SK-N-SH (cell line): ENCODE results near the gene PDE4D. TPM values are rescaled to one million over a fixed set of nuclear protein-coding genes. Genes with fewer than 3 reads are reported as not detected.

Source experiments
- CTCF ChIA-PET: fragments of 300-600, 350-600 bp; formaldehyde crosslinking; extraction: SDS; loops from one replicate; lab custom pipeline; 2021; lab: Yijun Ruan, JAX
- POLR2A ChIA-PET: fragments of 350-600 bp; sonication (Branson Sonifier 250); formaldehyde crosslinking; extraction: SDS; loops from one replicate; lab custom pipeline; 2020; ENCODE audit warnings: antibody characterized with exemption, inconsistent platforms; lab: Yijun Ruan, JAX
- DNase-seq: peaks from one replicate; pipeline ENCODE4 v3.0.0; 2012
- H2AFZ ChIP-seq: fragments of 200-600 bp; sonication (generic); 2 replicates; pipeline ENCODE4 v1.8.1; 2016; ENCODE audit warnings: antibody characterized with exemption, mild to moderate bottlenecking, low read depth
- H3F3A ChIP-seq: fragments of 200-600 bp; sonication (generic); replicated peaks from 2 replicates; pipeline ENCODE3; 2016; ENCODE audit warnings: antibody characterized with exemption, mild to moderate bottlenecking; ENCODE audit not compliant: insufficient read depth
- H3K27ac ChIP-seq, 2 experiments: fragments of 200-500 bp in 1 of 2; fragments of 200-600 bp in 1 of 2; sonication (Bioruptor generic) in 1 of 2; sonication (generic), shearing (Covaris generic) in 1 of 2; 2 replicates each; pipeline versions ENCODE4 v1.5.1 to v1.6.1; 2014 to 2016; ENCODE audit warnings: low read depth in 2 of 2, inconsistent platforms in 1 of 2, low read length in 1 of 2, mild to moderate bottlenecking in 1 of 2, mixed read lengths in 1 of 2
- H3K27me3 ChIP-seq: fragments of 200-600 bp; sonication (generic), shearing (Covaris generic); 2 replicates; pipeline ENCODE4 v1.6.1; 2016; ENCODE audit warnings: mixed run types; ENCODE audit not compliant: insufficient read depth
- H3K36me3 ChIP-seq, 2 experiments: fragments of 200-500 bp in 1 of 2; fragments of 200-600 bp in 1 of 2; sonication (Bioruptor generic) in 1 of 2; sonication (generic) in 1 of 2; replicated peaks in 1 of 2; 2 replicates each; pipeline versions ENCODE3 to v1.5.1; 2014 to 2016; ENCODE audit warnings: low read length in 1 of 2, mild to moderate bottlenecking in 1 of 2; ENCODE audit not compliant: insufficient read depth in 2 of 2, control insufficient read depth in 1 of 2
- H3K4me1 ChIP-seq, 2 experiments: fragments of 200-500 bp in 1 of 2; fragments of 200-600 bp in 1 of 2; sonication (Bioruptor generic) in 1 of 2; sonication (generic), shearing (Covaris generic) in 1 of 2; 2 replicates each; pipeline versions ENCODE4 v1.5.1 to v1.6.1; 2014 to 2016; ENCODE audit warnings: low read depth in 1 of 2, low read length in 1 of 2, mixed run types in 1 of 2; ENCODE audit not compliant: insufficient read depth in 2 of 2, control insufficient read depth in 1 of 2
- H3K4me2 ChIP-seq: fragments of 200-600 bp; sonication (generic), shearing (Covaris generic); 2 replicates; pipeline ENCODE4 v1.6.1; 2017; ENCODE audit warnings: mixed run types
- H3K4me3 ChIP-seq, 2 experiments: fragments of 200-500 bp in 1 of 2; fragments of 200-600 bp in 1 of 2; sonication (Bioruptor generic) in 1 of 2; sonication (generic), shearing (Covaris generic) in 1 of 2; 2 replicates each; pipeline versions ENCODE4 v1.5.1 to v1.8.1; 2014 to 2016; ENCODE audit warnings: low read depth in 2 of 2, inconsistent platforms in 1 of 2, low read length in 1 of 2, mild to moderate bottlenecking in 1 of 2, mixed read lengths in 1 of 2, moderate library complexity in 1 of 2
- H3K79me2 ChIP-seq: fragments of 200-600 bp; sonication (generic); 2 replicates; pipeline ENCODE4 v1.8.1; 2017; ENCODE audit warnings: mild to moderate bottlenecking; ENCODE audit not compliant: insufficient read depth
- H3K9ac ChIP-seq: fragments of 200-600 bp; sonication (generic); 2 replicates; pipeline ENCODE4 v1.6.1; 2017; ENCODE audit warnings: mixed run types
- H3K9me2 ChIP-seq: fragments of 200-600 bp; sonication (generic); 2 replicates; pipeline ENCODE4 v1.6.1; 2017; ENCODE audit warnings: mixed run types
- H3K9me3 ChIP-seq: fragments of 200-600 bp; sonication (generic); 2 replicates; pipeline ENCODE4 v1.6.1; 2017; ENCODE audit warnings: mixed run types, mild to moderate bottlenecking, moderate library complexity
- H4K20me1 ChIP-seq: fragments of 200-600 bp; sonication (generic); 2 replicates; pipeline ENCODE4 v1.6.1; 2017; ENCODE audit warnings: mild to moderate bottlenecking, mixed run types; ENCODE audit not compliant: insufficient read depth
- EP300 ChIP-seq, 2 experiments: IDR thresholded peaks; 2 replicates each; pipeline versions ENCODE4 v1.4.0 to v1.6.1; 2012; ENCODE audit warnings: borderline replicate concordance in 1 of 2, low read depth in 1 of 2, low read length in 1 of 2
- FOSL2 ChIP-seq: IDR thresholded peaks from 2 replicates; pipeline ENCODE4 v1.4.0; 2012; ENCODE audit warnings: low read depth, mild to moderate bottlenecking, moderate library complexity, borderline replicate concordance
- FOXJ3 ChIP-seq: sonication (generic); formaldehyde crosslinking; IDR thresholded peaks from 2 replicates; pipeline ENCODE4 v1.5.1; 2020; ENCODE audit warnings: mild to moderate bottlenecking, missing genetic modification reagents
- GABPA ChIP-seq: IDR thresholded peaks from 2 replicates; pipeline ENCODE4 v1.4.0; 2012; ENCODE audit warnings: low read depth, mild to moderate bottlenecking
- IRF3 ChIP-seq: fragments of 150-350 bp; IDR thresholded peaks from 2 replicates; pipeline ENCODE4 v1.6.1; 2016; ENCODE audit warnings: mild to moderate bottlenecking, low read depth, low read length
- JUND ChIP-seq: IDR thresholded peaks from 2 replicates; pipeline ENCODE4 v1.4.0; 2012
- MEF2A ChIP-seq: IDR thresholded peaks from 2 replicates; pipeline ENCODE4 v1.4.0; 2012; ENCODE audit warnings: low read depth, borderline replicate concordance
- NFIC ChIP-seq: IDR thresholded peaks from 2 replicates; pipeline ENCODE4 v1.4.0; 2012; ENCODE audit warnings: borderline replicate concordance
- NRF1 ChIP-seq: IDR thresholded peaks from 2 replicates; pipeline ENCODE4 v1.6.1; 2012; ENCODE audit warnings: low read depth, mild to moderate bottlenecking, low read length
- PBX3 ChIP-seq: IDR thresholded peaks from 2 replicates; pipeline ENCODE4; 2012
- POLR2AphosphoS5 ChIP-seq: IDR thresholded peaks from 2 replicates; pipeline ENCODE4 v1.6.1; 2012; ENCODE audit warnings: low read depth, low read length
- RFX5 ChIP-seq: IDR thresholded peaks from 2 replicates; pipeline ENCODE4 v1.6.1; 2012; ENCODE audit warnings: mild to moderate bottlenecking, improper control_type of control experiment, low read length
- RXRA ChIP-seq: IDR thresholded peaks from 2 replicates; pipeline ENCODE4 v1.4.0; 2012; ENCODE audit warnings: low read depth, mild to moderate bottlenecking, borderline replicate concordance
- SIN3A ChIP-seq: IDR thresholded peaks from 2 replicates; pipeline ENCODE4 v1.6.1; 2012; ENCODE audit warnings: low read depth, mild to moderate bottlenecking, low read length, moderate library complexity, borderline replicate concordance
- SMC3 ChIP-seq: IDR thresholded peaks from 2 replicates; pipeline ENCODE4 v1.6.1; 2012; ENCODE audit warnings: low read depth, low read length, improper control_type of control experiment
- TAF1 ChIP-seq: IDR thresholded peaks from 2 replicates; pipeline ENCODE4 v1.6.1; 2012; ENCODE audit warnings: low read depth, mild to moderate bottlenecking, low read length, moderate library complexity, borderline replicate concordance
- TCF12 ChIP-seq: IDR thresholded peaks from 2 replicates; pipeline ENCODE4 v1.4.0; 2012
- TEAD4 ChIP-seq: IDR thresholded peaks from 2 replicates; pipeline ENCODE4 v1.4.0; 2012; ENCODE audit warnings: mild to moderate bottlenecking, borderline replicate concordance; ENCODE audit not compliant: insufficient read depth
- USF1 ChIP-seq: IDR thresholded peaks from 2 replicates; pipeline ENCODE4 v1.4.0; 2012; ENCODE audit warnings: low read depth, borderline replicate concordance
- YY1 ChIP-seq: IDR thresholded peaks from 2 replicates; pipeline ENCODE4 v1.4.0; 2012; ENCODE audit warnings: low read depth, mild to moderate bottlenecking
- ZBTB33 ChIP-seq: IDR thresholded peaks from 2 replicates; pipeline ENCODE4 v1.4.0; 2012; ENCODE audit warnings: low read depth, borderline replicate concordance
- WGBS: methylation state at CpG from one replicate; pipeline ENCODE4 v1.1.6; 2017; ENCODE audit warnings: low lambda C conversion rate; 5-methylcytosine and 5-hydroxymethylcytosine counted together
- polyA plus RNA-seq, 3 experiments: library from polyadenylated mRNA; depleted of rRNA; stranded (reverse); fragments of >200 nt; gene quantifications; 2 replicates each; pipeline ENCODE4 v1.2.3, GENCODE V29; 2012

Gene PDE4D
- polyA plus RNA-seq, 1 of the 3 experiments (the other 2 are of a cell fraction), result 2.4 TPM

GRCh38 chr5:59608745-59609144 lies 284.8 kb downstream of the PDE4D start:
- Histone ChIP-seq H3K36me3 (no peaks in the 10 kb centered on the region), H3K4me1 (peaks cover 0 to 2% of the 10 kb centered on the region in 2 experiments; a peak in 1 of 4 replicates), H3K4me3 (no peak overlapping the region), H4K20me1 (no peaks in the 10 kb centered on the region), H3K79me2 (no peaks in the 10 kb centered on the region), H3K27me3 (no peaks in the 10 kb centered on the region)
- no peak for DNase-seq
- TF ChIP-seq PBX3 (peak; percentile 83), POLR2AphosphoS5 (no peak), FOXJ3 (CRISPR knock-in tag) (no peak), NFIC (peak; percentile 40; the same call in 1 of the 2 replicates), YY1 (no peak), SMC3 (no peak), FOSL2 (peak; percentile 60; the same call in 1 of the 2 replicates), TCF12 (peak; percentile 82), TAF1 (no peak), RXRA (no peak), TEAD4 (no peak), ZBTB33 (no peak), NRF1 (no peak), EP300 (IDR thresholded peaks at IDR 0.05; ENCODE audit: borderline replicate concordance in 1 of 2, low read depth in 1 of 2, low read length in 1 of 2) (peak in 1 of 2 experiments; percentile 48; a peak in 1 of 4 replicates), RFX5 (no peak), MEF2A (no peak), JUND (peak; percentile 56), SIN3A (no peak), USF1 (no peak), IRF3 (no peak), GABPA (no peak)
- TF ChIP-seq, all 33 proteins: peak for 6
- no peak overlapping the region for H3K4me2 ChIP-seq
- H3K9me2 ChIP-seq, result no peaks in the 10 kb centered on the region
- ChIA-PET CTCF (interaction anchor here (0.6 kb wide), 1 partner anchor 107 kb away, joined by 3 read pairs; no protein-coding TSS in a partner anchor), POLR2A (no interaction called here)
- no peaks in the 10 kb centered on the region for H3K9me3 ChIP-seq
- H2AFZ ChIP-seq, result no peak overlapping the region
- no peak overlapping the region for H3K9ac ChIP-seq
- WGBS, result 30% methylated on average over 2 of the region's 2 CpGs
- no peaks in the 10 kb centered on the region for H3F3A ChIP-seq
- H3K27ac ChIP-seq, result no peak overlapping the region
